GM21825 (cell line): ENCODE data around the gene MTX1.
"Not testable (repeated sequence)": the region's sequence is repeated elsewhere in the genome, so short reads cannot be mapped to it uniquely, and the experiment has no call there.

Experiments used
- ATAC-seq: cut with Tn5 transposase; IDR thresholded peaks from one replicate; pipeline ENCODE4 v1.9.1; 2021; ENCODE audit warnings: mild to moderate bottlenecking, moderate library complexity; ENCODE audit not compliant: unreplicated experiment

The MTX1 gene, protein sequence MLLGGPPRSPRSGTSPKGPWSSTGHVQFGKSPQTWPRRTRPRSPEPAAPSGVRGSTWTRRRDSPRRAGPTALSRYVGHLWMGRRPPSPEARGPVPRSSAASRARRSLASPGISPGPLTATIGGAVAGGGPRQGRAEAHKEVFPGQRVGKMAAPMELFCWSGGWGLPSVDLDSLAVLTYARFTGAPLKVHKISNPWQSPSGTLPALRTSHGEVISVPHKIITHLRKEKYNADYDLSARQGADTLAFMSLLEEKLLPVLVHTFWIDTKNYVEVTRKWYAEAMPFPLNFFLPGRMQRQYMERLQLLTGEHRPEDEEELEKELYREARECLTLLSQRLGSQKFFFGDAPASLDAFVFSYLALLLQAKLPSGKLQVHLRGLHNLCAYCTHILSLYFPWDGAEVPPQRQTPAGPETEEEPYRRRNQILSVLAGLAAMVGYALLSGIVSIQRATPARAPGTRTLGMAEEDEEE

DNA sequence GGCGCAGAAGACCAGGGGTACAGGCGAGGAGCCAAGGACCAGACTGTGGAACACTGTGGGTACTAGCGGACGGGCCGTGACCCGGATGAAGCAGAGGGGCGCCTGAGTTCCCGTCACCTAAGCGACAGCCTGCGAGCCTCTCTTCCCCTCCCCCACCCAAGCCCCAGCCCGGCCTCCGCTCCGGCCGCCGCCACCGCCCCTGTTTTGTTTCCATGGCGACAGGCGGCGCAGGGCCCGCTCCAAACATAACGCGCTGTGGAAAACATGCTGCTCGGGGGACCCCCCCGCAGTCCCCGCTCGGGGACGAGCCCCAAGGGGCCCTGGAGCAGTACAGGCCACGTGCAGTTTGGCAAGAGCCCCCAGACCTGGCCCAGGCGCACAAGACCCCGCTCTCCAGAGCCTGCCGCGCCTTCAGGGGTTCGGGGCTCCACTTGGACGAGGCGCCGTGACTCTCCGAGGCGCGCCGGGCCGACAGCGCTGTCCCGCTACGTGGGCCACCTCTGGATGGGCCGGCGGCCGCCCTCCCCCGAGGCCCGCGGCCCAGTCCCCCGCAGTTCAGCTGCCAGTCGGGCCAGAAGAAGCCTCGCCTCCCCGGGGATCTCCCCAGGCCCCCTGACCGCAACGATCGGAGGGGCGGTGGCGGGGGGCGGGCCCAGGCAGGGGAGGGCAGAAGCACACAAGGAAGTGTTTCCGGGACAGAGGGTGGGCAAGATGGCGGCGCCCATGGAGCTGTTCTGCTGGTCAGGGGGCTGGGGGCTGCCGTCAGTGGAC lies at the start of gene MTX1:
Gene MTX1 (plus strand): TSS at position 155 of the 771 bp plus-strand sequence. CDS start 110 bp downstream, at position 265.
- peak; percentile 57 for ATAC-seq

GRCh38 chr1:155158991-155159390 lies 49.5 kb upstream of the MTX1 start:
- ATAC-seq = no peak

GRCh38 chr1:155160128-155160527 lies 48.4 kb upstream of the MTX1 start:
- ATAC-seq = no peak

GRCh38 chr1:155162631-155163030 lies 45.9 kb upstream of the MTX1 start:
- not testable (repeated sequence) for ATAC-seq

- ATAC-seq = not testable (repeated sequence)
These were observed 44.7 kb upstream of the MTX1 start for GRCh38 chr1:155163785-155164184.

GRCh38 chr1:155164625-155165024 lies 43.9 kb upstream of the MTX1 start:
- not testable (repeated sequence) for ATAC-seq

- no peak for ATAC-seq
These were observed 42.4 kb upstream of the MTX1 start for GRCh38 chr1:155166051-155166470.

- ATAC-seq = no peak
These were observed 41.9 kb upstream of the MTX1 start for GRCh38 chr1:155166471-155167165.

GRCh38 chr1:155167166-155168104 lies 41.1 kb upstream of the MTX1 start:
- no peak for ATAC-seq

GRCh38 chr1:155168105-155168445 lies 40.4 kb upstream of the MTX1 start:
- not testable (repeated sequence) for ATAC-seq

- no peak for ATAC-seq
These were observed 39.9 kb upstream of the MTX1 start for GRCh38 chr1:155168456-155169210.

GRCh38 chr1:155169541-155169940 lies 39.0 kb upstream of the MTX1 start:
- no peak for ATAC-seq

- ATAC-seq = no peak
These were observed 38.3 kb upstream of the MTX1 start for GRCh38 chr1:155170101-155170785.

- no peak for ATAC-seq
These were observed 37.7 kb upstream of the MTX1 start for GRCh38 chr1:155170806-155171205.

DNA sequence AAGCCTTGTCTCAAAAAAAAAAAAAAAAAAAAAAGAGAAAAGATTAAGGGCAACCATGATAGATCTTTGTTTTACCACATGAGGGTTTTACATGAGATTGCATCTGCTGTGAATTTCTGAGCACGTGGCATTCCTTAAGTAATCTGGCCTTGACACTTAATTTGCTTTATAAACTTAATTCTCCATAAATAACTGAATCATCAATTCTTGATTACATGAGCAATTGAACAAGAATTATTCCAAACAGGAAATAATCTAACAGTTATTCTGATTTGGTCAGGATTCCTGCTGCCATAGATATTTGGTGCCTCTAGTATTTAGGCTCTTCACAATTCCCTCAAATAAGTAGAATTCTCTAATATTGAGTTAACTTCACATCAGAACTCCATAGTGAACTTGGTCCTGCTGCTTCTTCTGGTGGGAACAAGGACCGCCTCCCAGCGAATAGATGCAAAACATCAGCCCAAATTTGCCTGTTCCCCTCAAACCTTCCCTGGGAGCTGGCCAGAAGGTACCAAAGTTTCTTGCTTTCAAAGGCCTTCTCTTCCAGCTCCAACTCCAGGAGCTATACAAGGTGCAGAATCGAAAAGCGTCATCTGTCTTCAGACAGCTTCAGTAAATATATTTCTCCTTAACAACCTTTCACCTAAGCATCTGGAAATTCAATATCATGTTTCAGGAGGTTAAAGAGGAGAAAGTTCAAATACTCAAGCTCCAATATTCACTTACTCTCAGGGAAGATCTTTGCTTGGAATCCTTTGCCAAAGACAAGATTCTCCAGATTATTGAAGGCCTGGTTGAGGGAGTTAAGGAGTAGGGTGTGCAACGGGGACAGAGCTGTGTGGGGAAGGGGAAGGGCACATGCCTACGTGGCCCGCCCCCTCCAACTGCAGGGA lies 36.4 kb upstream of the MTX1 start:
- ATAC-seq = peak; percentile 11

DNA sequence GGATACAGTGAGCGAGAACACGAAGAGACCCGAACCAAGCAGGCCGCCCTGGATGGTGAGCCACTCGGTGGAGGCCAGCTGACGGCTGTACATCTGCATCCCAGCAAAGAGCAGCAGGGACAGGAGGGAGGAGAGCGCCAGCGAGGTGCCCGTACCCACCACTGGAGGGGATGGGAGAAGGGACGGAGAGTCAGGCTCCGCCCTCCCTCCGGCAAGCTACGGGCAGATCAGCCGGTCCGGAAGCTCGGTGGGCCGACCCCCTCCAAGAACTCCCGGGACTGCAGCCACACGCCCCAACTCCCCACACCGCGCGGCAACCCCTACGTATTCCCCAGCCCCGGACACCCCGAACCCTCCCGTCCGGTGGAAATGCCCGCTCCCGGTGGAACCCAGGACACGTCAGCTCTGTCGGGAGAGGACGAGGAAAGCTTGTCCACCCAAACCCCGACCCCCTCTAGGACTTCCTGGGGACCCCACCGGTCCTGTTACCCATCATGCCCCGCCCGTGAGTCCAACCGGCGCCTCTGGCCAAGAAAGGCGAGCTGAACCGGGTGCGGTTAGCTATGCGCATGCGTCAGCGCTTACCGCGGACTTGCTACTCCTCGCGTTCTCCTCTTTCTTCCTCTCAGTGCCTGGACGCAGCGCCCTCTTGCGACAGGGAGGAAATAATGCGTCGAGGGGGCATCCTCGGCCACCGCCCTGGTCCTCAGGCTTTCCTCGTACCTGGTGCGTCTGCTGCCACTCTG lies 35.6 kb upstream of the MTX1 start, which contains the start of gene KRTCAP2:
Gene KRTCAP2 (minus strand): TSS at position 573 of the 746 bp plus-strand sequence. CDS start 80 bp downstream, at position 493.
- ATAC-seq = peak; percentile 56
